Activated CD4-positive, alpha-beta T cell treated with anti-CD3 and anti-CD28 coated beads, Interleukin-10, Interleukin-2, amounts not matched to agents 100 ng/mL and 50 ng/mL, durations not matched to agents 16 hours and 8 hours (primary cell): ENCODE data around the gene DDX54.
"Not testable (repeated sequence)": the region's sequence is repeated elsewhere in the genome, so short reads cannot be mapped to it uniquely, and the experiment has no call there.

Experiments used
- DNase-seq: peaks from one replicate; pipeline ENCODE4 v3.0.0-alpha.2; 2020

DDX54 gene

GRCh38 chr12:113214895-113215400 is 29.7 kb upstream of the DDX54 start:
- peak; percentile 52 for DNase-seq

- DNase-seq: peak; percentile 58
Measured at GRCh38 chr12:113211160-113211559, 25.9 kb upstream of the DDX54 start.

GRCh38 chr12:113208041-113208934 is 23.0 kb upstream of the DDX54 start:
- DNase-seq: peak; percentile 88

- peak; percentile 34 for DNase-seq
Measured at GRCh38 chr12:113207613-113208040, 22.3 kb upstream of the DDX54 start.

- not testable (repeated sequence) for DNase-seq
Measured at GRCh38 chr12:113206802-113207201, 21.5 kb upstream of the DDX54 start.

- no peak for DNase-seq
Measured at GRCh38 chr12:113204804-113205203, 19.5 kb upstream of the DDX54 start.

GRCh38 chr12:113203852-113204760 is 18.8 kb upstream of the DDX54 start:
- DNase-seq: peak; percentile 14

GRCh38 chr12:113202300-113203075 is 17.2 kb upstream of the DDX54 start:
- no peak for DNase-seq

GRCh38 chr12:113201187-113202177 is 16.2 kb upstream of the DDX54 start:
- DNase-seq: no peak

GRCh38 chr12:113200021-113200797 is 14.9 kb upstream of the DDX54 start:
- DNase-seq: no peak

- DNase-seq: no peak
Measured at GRCh38 chr12:113198296-113198695, 13.0 kb upstream of the DDX54 start.

- DNase-seq: no peak
Measured at GRCh38 chr12:113197518-113198077, 12.3 kb upstream of the DDX54 start.

GRCh38 chr12:113196990-113197389 is 11.7 kb upstream of the DDX54 start:
- peak; percentile 76 for DNase-seq

GRCh38 chr12:113196582-113196981 is 11.3 kb upstream of the DDX54 start:
- no peak for DNase-seq

- DNase-seq: no peak
Measured at GRCh38 chr12:113195598-113195997, 10.3 kb upstream of the DDX54 start.

GRCh38 chr12:113194971-113195391 is 9.7 kb upstream of the DDX54 start:
- no peak for DNase-seq

- no peak for DNase-seq
Measured at GRCh38 chr12:113191227-113191626, 5.9 kb upstream of the DDX54 start.

- DNase-seq: peak; percentile 21
Measured at GRCh38 chr12:113190761-113191160, 5.5 kb upstream of the DDX54 start.

- DNase-seq: no peak
Measured at GRCh38 chr12:113189361-113189760, 4.1 kb upstream of the DDX54 start.
